Effector CD4-positive, alpha-beta T cell (primary cell): ENCODE results near the gene CCL19. TPM values are rescaled to one million over a fixed set of nuclear protein-coding genes. Genes with fewer than 3 reads are reported as not detected.
"Not testable (repeated sequence)": the region's sequence is repeated elsewhere in the genome, so short reads cannot be mapped to it uniquely, and the experiment has no call there.

Source experiments
- DNase-seq: peaks from one replicate; pipeline ENCODE4 v3.0.0-alpha.2; 2020
- total RNA-seq: gene quantifications from one replicate; lab custom pipeline; 2026; lab: John Stamatoyannopoulos, UW

CCL19 gene
- not detected for total RNA-seq

DNA sequence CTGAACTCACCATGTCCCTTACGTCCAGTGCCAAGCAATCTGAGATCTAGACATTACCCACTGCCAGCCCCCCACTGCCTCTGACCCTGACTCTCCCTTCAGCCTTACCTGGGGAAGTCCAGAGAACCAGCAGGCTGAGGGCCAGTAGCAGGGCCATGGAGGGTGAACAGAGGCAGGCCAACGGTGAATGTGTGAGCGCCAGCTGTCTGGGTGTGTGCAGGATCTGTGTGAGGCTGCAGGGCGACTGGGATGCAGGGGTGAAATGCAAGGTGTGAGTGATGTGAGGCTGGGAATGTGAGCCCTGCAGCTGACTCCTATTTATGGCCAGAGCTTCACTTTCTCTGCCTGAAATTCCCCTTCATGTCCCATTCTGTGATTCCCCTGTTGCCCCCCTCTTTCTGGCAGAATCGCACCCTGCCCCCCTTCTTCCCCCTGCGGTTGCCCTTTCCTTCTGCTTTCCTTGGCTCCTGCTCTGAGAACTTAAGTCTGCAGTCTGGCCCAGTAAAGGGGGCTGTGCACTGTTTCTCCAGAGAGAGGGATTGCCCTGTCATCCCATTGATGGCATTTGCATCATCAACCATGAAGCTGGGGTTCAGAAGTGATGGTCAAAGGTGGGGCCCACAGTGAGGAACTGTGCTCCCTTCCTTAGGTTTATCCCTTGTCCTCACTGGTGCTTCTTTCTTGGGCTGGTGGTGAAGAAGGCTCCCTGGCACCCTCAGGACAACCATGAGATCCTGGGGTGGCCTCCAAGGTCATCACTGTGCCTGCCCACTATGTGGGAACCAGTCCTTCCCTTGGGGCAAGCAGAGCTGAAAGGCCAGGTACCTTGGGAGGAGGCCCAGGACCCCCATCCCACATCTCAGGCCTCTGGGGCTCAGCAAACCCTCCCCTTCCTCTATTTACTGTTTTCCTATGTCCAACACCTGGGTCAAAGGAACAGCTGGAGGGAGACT lies at the start of gene CCL19:
TSS of gene CCL19 (minus strand) at position 294 of the 953 bp plus-strand sequence. CDS start at position 157, 137 bp downstream.
- DNase-seq: no peak

DNA sequence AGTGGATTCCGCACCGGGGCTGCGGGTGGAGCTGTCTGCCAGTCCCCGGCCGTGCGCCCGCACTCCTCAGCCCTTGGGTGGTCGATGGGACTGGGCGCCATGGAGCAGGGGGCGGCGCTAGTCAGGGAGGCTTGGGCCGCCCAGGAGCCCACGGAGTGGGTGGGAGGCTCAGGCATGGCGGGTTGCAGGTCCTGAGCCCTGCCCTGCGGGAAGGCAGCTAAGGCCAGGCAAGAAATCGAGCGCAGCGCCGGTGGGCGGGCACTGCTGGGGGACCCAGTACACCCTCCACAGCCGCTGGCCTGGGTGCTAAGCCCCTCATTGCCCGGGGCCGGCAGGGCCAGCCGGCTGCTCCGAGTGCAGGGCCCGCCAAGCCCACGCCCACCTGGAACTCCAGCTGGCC lies 49.1 kb upstream of the CCL19 start:
- not testable (repeated sequence) for DNase-seq

DNA sequence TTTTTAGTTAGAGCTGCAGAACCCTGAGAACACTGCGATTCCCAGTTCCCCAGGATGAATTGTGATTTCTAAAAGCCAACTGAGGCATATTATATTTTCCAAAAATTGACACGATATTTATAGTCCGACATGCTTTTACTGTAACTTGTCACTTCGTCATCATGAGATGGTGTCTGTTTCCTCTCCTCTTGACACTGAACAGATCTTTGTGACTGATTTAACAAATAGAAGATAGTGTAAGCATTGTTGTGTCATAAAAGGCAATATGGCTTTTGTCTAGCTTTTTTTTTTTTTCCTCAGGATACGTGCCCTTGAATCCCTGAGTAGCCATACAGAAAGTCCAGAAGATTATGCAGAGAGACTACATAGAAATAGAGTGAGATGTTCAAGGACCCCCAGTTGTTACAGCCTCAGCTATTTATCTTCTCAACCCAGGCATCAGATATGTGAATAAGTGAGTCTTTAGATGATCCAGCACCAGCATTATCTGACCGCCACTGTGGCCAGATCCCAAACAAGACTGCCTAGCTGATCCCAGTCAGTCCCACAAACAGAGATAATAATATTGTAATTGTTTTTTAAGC lies 46.7 kb upstream of the CCL19 start:
- no peak for DNase-seq

GRCh38 chr9:34734720-34735119 lies 43.6 kb upstream of the CCL19 start:
- DNase-seq: no peak

- no peak for DNase-seq
Measured at GRCh38 chr9:34732886-34733285, 41.8 kb upstream of the CCL19 start.

DNA sequence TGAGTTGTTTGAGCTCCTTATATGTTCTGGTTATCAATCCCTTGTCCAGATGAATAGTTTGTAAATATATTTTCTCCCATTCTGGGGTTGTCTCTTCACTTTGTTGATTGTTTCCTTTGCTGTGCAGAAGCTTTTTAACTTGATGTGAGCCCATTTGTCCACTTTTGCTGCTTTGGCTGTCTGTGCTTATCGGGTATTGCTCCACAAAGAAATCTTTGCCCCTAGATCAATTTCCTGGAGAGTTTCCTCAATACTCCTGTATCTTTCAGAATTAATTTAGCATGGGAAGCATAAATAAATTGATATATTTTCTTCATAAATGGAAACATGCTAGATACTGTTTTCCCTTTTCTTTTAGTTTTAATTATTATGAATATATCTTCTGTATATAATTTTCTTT lies 41.4 kb upstream of the CCL19 start:
- DNase-seq: no peak

DNA sequence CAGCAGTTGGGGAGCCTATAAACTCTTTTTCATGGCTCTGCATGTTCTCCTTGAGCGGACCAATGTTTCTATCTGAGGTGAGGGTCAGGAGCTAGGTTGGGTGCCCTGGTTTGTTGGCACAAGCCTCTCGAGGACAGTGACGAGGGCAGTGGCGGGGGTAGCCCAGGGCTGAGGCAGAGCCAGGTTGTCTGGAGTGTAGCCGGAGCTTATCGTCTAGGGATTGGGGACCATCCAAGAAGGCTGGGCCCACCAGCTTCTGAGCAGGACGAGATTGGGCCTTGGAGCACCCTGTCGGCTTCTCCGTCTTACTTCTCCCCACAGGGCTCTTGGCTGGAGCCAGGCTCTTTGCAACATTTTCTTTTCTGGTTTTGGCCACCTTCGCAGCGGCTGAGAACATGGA lies 32.1 kb upstream of the CCL19 start:
- no peak for DNase-seq

DNA sequence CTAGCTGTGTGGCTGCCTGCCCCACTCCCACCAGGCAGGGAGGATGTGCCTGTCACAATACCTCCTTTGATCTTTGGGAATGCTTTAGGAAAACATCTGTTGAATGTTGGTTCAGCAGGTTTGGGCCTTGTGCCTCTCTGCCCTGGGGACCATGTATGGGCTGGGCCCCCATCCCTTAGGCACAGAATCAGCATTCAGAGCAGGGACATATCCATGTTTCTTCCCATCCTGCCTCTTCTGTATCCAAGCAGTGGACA lies 28.6 kb upstream of the CCL19 start:
- not testable (repeated sequence) for DNase-seq

- DNase-seq: no peak
Measured at GRCh38 chr9:34719021-34719768, 28.1 kb upstream of the CCL19 start.

- no peak for DNase-seq
Measured at GRCh38 chr9:34717996-34718614, 27.0 kb upstream of the CCL19 start.

GRCh38 chr9:34716711-34717110 lies 25.6 kb upstream of the CCL19 start:
- no peak for DNase-seq

DNA sequence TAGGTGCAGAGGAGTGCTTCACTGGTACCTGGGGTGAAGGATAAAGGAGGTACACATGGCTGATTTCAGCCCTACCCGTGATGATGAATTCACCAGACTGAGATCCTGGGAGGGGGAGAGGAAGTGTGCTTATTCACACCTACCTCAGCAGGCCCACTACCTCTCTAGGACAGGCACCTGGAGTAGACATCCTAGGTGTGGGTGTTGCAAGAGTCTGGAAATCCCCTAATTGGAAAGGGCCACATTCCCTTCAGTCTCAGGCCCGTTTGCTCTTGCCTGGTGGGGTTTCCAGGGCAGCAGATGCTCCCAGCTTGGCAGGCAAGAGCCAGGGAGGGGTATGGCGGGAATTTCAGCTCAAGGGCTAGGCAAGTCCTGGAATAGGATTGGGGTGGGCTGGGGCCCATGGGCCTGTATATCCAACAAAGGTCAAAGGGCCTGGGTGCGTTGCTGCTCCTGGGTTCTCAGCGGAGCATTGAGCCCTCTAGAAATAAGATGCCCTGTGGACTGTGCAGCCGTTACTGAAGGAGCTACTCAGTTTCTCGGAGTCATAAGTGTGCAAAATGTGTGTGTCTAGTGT lies 24.7 kb upstream of the CCL19 start:
- DNase-seq: no peak

- DNase-seq: no peak
Measured at GRCh38 chr9:34714007-34714406, 22.9 kb upstream of the CCL19 start.

GRCh38 chr9:34712140-34712539 lies 21.1 kb upstream of the CCL19 start:
- no peak for DNase-seq

GRCh38 chr9:34710023-34710422 lies 18.9 kb upstream of the CCL19 start, which contains the start of gene CCL21:
Gene CCL21 (minus strand): TSS chr9:34710136. CDS start chr9:34710066, 70 bp downstream.
- no peak for DNase-seq

DNA sequence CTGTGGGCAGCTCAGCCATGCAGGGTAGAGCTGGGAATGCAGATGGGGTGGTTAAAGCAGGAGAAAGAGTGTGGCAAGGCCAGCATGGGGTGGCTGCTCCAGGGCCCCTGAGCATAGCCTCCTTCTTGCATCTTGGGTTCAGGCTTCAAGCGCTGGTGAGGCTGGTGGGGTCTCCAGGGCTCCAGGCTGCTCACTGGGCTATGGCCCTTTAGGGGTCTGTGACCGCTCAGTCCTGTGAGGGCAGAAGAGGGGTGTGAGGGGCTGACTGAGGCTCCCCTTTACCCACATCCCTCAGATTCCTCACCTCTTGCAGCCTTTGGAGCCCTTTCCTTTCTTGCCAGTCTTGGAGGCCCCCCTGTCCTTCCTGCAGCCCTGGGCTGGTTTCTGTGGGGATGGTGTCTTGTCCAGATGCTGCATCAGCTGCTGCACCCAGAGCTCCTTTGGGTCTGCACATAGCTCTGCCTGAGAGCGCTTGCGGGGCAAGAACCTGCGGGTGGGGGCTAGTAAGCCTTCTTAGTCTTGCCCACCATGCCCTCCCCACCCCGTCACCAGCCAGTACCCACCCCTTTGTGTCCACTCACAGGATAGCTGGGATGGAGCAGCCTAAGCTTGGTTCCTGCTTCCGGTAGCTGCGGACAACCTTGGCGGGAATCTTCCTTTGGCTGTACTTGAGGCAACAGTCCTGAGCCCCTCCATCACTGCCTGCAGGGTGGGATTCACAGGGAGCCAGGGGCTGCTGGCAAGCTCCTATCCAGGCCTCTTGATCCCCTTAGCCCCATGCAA lies 18.3 kb upstream of the CCL19 start:
- no peak for DNase-seq

DNA sequence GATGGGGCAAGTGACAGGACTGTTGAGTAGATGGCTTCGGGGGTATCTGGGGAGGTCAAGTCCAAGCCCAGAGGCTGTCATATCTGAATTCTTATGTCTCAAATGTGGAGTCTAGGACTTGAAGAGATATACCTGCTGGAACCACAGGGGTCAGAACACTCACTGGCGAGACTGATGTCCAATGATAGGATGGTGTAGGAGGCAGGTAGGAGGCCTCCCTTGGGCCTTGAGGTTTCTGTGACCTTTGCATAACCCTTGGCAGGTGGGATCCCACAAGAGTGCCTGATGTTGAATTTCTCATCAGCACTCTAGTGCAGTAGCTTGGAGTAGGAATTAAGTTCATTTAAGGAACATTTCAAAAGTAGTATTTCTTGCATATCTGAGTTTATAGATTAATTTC lies 16.1 kb upstream of the CCL19 start:
- no peak for DNase-seq

DNA sequence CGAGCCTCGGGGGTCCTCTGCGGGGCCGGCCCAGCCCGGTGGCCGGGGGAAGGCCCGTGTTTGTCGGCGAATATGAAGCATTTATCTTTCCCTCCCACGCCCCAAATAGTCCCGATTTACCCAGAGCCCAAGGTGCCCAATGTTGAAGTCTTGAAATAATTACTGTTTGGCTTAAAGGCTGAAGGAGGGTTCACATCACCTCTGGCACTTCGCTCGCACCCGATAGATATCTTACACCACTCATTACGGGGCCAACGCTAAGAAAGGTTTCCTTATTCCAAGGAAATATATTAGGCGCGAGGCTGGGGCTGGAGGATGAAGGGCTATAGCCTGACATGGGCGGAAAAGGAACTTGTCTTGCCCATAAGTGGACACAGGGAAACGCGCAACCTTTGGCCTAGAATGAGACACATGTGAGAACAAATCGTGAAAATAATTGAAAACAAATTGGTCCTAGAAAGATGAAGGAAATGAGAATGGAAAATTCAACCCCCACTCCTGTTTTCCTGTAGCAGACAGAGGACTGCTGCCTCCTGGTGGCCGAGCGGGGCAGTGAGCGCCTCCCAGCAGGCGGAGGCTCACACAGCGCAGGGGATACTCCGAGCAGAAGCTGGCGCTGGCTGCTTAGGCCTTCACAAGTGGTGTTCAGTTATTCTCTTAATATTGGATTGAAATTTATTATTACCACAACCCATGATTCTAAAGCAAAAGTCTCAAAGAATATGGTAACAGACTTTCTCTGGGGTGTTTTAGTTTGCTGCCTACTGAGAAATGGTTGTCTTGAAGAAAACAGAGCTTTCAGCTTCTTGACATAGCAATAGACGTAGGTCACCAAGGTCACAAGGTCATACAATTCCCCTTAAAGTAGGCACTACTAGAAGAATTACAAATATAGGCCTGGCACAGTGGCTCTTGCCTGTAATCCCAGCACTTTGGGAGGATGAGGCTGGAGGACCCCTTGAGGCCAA lies 11.0 kb upstream of the CCL19 start:
- peak; percentile 74 for DNase-seq

DNA sequence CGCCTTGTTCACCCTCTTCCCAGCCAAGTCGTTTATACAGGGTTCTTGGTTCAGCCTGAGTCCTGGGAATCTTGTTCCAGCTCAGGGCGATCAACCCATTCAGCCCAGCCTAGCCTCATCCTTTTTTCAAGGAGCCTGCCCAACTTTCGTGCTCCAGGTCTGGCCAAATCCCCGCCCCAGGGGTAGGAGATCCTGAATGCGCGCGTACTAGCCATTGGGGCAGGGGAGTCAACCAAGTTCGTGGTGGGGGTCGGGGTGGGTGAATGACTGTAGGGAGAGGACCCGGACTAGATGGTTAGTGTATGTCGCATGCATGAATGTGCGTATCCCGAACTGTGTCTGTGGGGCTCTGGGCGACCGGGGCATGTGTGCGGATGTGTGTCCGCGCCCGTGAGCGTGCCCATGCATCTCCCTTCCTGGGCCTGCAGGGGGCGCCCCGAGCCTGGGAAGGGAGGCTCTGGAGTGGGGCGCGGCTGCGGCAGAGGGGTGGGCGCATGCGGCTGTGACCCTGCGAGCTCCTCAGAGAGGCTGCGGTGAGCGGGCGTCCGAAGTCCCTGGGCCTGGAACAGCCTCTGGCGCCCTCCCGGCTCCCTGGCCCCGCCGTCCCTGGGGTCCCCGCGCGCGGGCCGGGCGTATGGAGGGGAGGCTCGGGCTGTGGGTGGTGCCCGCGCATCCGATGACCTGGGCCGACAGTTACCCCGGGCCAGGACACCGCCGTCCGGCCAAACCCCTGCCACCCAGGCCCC lies 10.1 kb upstream of the CCL19 start:
- peak; percentile 60 for DNase-seq

DNA sequence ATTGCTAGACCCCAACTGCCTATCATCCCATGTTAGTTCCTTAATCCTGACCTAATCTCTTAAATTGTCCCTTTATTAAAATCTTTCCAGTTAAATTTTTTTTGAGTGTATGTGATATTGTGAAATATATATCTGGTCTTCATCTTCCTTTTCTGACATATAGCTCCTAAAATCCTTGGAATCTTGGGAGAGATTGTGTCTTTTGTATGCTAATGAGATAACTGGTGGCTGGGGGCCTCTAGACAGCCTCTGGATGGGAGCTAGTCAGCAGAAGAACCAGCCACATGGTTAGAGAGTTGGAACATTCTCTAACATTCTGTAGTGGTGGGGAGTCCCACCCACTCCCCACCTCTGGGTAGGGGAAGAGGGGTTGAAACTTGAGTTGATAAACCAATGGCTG lies 3.7 kb upstream of the CCL19 start:
- DNase-seq: no peak
